ENCODE results near the gene NPR2.

Gene NPR2

DNA sequence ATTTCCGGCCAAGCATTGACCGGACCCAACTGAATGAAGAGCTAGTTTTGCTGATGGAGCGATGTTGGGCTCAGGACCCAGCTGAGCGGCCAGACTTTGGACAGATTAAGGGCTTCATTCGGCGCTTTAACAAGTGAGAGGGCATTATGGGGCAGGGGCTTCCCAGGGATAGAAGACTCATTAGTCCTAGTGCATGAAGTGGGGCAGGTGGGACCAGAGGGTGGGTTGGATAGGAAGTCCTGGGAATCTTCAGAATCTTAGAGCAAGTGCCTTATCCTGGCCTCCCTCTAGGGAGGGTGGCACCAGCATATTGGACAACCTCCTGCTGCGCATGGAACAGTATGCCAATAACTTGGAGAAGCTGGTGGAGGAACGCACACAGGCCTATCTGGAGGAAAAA, 14.7 kb downstream of the NPR2 start:
- no peak for TF ChIP-seq CTCF (IDR thresholded peaks at IDR 0.05; ENCODE audit: extremely low read depth, insufficient read depth, missing control alignments)
- in situ Hi-C loops (cut with MboI; ENCODE audit: low pct_unique_long_range_greater_than_20kb, low sequenced_read_pairs, unreplicated experiment), result no loop called here

DNA sequence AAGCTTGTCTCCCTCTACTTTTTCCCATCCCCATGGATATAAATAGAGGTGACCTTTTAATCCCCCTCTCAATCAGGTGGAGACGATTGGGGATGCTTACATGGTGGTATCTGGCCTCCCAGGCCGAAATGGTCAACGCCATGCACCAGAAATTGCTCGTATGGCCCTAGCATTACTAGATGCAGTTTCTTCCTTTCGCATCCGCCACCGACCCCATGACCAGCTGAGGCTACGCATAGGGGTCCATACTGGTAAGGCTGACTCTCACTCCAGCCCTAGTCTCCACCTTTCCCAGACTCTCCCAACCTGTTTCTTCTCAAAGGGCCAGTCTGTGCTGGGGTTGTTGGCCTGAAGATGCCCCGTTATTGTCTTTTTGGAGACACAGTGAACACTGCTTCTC, 17.0 kb downstream of the NPR2 start:
- DNase-seq (ENCODE audit: low spot score), result no peak
- in situ Hi-C loops (cut with MboI; ENCODE audit: low pct_unique_long_range_greater_than_20kb, low sequenced_read_pairs, unreplicated experiment), result no loop called here
- TF ChIP-seq CTCF (IDR thresholded peaks at IDR 0.05; ENCODE audit: extremely low read depth, insufficient read depth, missing control alignments), result no peak

More for the DNA sequence above, 14.7 kb downstream of the NPR2 start:
- no peak for DNase-seq (ENCODE audit: low spot score)

DNA sequence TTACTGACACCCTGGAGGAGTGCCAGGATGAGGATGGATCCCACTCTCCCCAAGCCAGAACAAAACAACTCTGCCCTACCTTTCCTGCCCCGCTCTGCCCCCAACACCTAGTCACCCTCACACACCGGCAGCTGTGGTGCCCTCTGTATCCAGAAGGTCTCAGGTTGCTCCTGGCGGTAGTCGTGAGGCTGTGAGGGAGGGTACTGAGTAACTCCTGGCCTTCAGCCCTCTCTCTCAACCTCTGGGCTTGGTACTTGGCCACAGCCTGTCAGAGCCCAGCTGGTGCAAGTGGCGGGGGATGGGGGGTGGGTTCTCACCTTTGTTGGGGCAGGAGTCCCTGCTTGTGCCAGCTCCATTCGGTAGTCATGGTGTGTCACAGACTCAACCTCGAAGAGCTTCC, 18.7 kb downstream of the NPR2 start:
- no peak for DNase-seq (ENCODE audit: low spot score)
- in situ Hi-C loops (cut with MboI; ENCODE audit: low pct_unique_long_range_greater_than_20kb, low sequenced_read_pairs, unreplicated experiment), result no loop called here
- no peak for TF ChIP-seq CTCF (IDR thresholded peaks at IDR 0.05; ENCODE audit: extremely low read depth, insufficient read depth, missing control alignments)

GRCh38 chr9:35811381-35812024, 20.1 kb downstream of the NPR2 start:
- TF ChIP-seq CTCF (IDR thresholded peaks at IDR 0.05; ENCODE audit: extremely low read depth, insufficient read depth, missing control alignments), result no peak
- no peak for DNase-seq (ENCODE audit: low spot score)
- in situ Hi-C loops (cut with MboI; ENCODE audit: low pct_unique_long_range_greater_than_20kb, low sequenced_read_pairs, unreplicated experiment), result no loop called here

DNA sequence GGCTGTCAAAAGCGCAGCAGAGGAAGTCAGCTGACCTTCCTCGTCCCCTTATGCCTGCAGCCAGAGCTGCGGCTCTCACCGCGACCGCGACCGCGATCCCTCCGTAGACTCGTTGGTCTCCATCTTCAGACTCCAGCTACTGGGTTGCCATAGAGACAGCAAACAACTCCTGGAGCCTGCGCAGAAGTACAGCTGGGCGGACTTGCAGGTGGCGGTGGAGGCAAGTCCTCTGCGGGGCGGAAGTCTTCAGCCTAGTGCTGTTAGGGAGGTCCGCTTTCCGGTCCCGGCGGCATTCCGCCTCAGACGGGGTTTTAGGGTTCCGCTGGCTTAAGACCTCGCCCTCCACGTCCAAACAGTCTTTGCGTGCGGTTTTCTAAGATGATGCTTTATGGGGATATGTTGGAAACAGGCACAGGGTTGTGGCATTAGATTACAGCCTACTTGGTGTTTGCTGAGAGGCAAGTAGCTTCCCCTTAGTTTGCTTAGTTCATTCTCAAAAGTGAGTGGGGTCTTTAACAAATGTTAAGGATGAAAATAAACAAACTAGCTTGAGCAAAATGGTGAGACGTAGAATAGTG, 20.7 kb downstream of the NPR2 start, which contains the start of gene SPAG8:
TSS of gene SPAG8 (minus strand) at position 238 of the 578 bp plus-strand sequence. CDS start at position 123, 115 bp downstream.
- in situ Hi-C loops (cut with MboI; ENCODE audit: low pct_unique_long_range_greater_than_20kb, low sequenced_read_pairs, unreplicated experiment), result no loop called here
- peak; percentile 95 for DNase-seq (ENCODE audit: low spot score)
- no peak for TF ChIP-seq CTCF (IDR thresholded peaks at IDR 0.05; ENCODE audit: extremely low read depth, insufficient read depth, missing control alignments)

DNA sequence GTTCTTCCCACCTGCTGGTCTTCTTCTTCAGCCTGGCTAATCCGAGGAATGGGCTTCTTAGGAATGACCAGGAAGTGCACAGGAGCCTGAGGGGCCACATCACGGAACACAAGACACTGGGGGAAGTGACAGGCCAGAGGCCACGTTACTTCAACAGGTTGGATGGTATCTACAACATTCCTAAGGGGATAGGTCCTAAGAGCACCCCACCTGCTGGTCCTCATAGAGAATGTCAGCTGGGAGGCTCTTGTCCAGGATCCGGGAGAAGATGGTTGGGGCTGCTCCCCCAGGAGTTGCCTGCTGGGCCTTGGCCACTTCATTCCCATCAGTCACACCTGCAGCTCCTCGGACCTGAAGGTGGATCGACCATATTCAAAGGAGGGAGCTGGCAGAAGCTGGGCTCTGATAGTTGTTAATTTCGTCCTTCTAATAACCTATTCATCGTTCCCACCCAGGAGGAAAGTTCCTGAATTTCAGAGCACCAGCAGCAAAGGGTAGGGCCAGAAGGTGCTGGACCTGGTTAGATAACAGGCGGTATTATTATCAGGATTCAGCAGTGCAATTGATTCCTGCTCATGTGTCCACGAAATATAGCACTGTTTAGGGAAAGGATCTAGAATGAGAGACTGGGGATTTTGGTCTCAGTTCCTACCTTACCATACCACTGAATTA, 22.2 kb downstream of the NPR2 start:
- in situ Hi-C loops (cut with MboI; ENCODE audit: low pct_unique_long_range_greater_than_20kb, low sequenced_read_pairs, unreplicated experiment), result no loop called here
- DNase-seq (ENCODE audit: low spot score), result no peak
- no peak for TF ChIP-seq CTCF (IDR thresholded peaks at IDR 0.05; ENCODE audit: extremely low read depth, insufficient read depth, missing control alignments)
